Ishikawa (cell line): Measurements from ENCODE around the gene ACCS.

ENCODE experiments used
- CEBPB ChIP-seq: IDR thresholded peaks from 2 replicates; pipeline ENCODE4 v1.6.1; 2012
- CREB1 ChIP-seq: IDR thresholded peaks from 2 replicates; pipeline ENCODE4 v1.6.1; 2012; ENCODE audit warnings: low read depth
- EGR1 ChIP-seq: IDR thresholded peaks from 2 replicates; pipeline ENCODE4 v1.6.1; 2012
- EP300 ChIP-seq: IDR thresholded peaks from 2 replicates; pipeline ENCODE4 v1.6.1; 2012; ENCODE audit warnings: borderline replicate concordance
- FOXM1 ChIP-seq: IDR thresholded peaks from 2 replicates; pipeline ENCODE4 v1.6.1; 2012; ENCODE audit warnings: low read depth, borderline replicate concordance
- NFIC ChIP-seq: IDR thresholded peaks from 2 replicates; pipeline ENCODE4 v1.6.1; 2012
- RAD21 ChIP-seq: IDR thresholded peaks from 2 replicates; pipeline ENCODE4 v1.6.1; 2012; ENCODE audit warnings: low read depth
- TAF1 ChIP-seq: IDR thresholded peaks from 2 replicates; pipeline ENCODE4 v1.6.1; 2012; ENCODE audit warnings: low read depth, mild to moderate bottlenecking
- TCF12 ChIP-seq: IDR thresholded peaks from 2 replicates; pipeline ENCODE4 v1.6.1; 2012; ENCODE audit warnings: low read depth
- TEAD4 ChIP-seq: IDR thresholded peaks from 2 replicates; pipeline ENCODE4 v1.6.1; 2012
- YY1 ChIP-seq: IDR thresholded peaks from 2 replicates; pipeline ENCODE4 v1.6.1; 2012; ENCODE audit warnings: low read depth
- ZBTB7A ChIP-seq: IDR thresholded peaks from 2 replicates; pipeline ENCODE4 v1.6.1; 2012; ENCODE audit warnings: low read depth
- TF ChIP-seq, protein P1 (sequence below): IDR thresholded peaks from 2 replicates; pipeline ENCODE4 v1.6.1; 2012; ENCODE audit warnings: low read depth, mild to moderate bottlenecking
- TF ChIP-seq, protein P2 (sequence below): IDR thresholded peaks from 2 replicates; pipeline ENCODE4 v1.6.1; 2012
- TF ChIP-seq, protein P3 (sequence below): IDR thresholded peaks from 2 replicates; pipeline ENCODE4 v1.6.1; 2012

Gene ACCS

DNA sequence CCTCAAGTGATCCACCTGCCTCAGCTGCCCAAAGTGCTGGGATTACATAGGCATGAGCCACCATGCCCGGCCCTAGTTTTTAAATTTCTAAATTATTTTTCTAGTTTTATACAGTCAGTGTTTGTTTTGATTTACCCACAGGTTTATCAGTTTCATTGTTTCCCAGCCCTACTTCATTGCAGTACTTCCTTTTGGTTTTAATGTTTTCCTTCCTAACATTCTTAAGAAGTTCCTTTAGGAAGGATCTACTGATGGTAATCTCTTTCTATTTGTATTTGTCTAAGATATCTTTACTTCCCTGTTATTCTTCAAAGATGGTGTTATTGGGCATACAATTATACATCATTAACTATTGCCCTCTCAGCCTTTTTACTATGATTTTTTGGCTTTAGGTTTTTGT lies 24.5 kb downstream of the ACCS start:
- TF ChIP-seq RAD21 = no peak
- no peak for TF ChIP-seq EGR1
- no peak for TF ChIP-seq TEAD4
- TF ChIP-seq, protein P1, sequence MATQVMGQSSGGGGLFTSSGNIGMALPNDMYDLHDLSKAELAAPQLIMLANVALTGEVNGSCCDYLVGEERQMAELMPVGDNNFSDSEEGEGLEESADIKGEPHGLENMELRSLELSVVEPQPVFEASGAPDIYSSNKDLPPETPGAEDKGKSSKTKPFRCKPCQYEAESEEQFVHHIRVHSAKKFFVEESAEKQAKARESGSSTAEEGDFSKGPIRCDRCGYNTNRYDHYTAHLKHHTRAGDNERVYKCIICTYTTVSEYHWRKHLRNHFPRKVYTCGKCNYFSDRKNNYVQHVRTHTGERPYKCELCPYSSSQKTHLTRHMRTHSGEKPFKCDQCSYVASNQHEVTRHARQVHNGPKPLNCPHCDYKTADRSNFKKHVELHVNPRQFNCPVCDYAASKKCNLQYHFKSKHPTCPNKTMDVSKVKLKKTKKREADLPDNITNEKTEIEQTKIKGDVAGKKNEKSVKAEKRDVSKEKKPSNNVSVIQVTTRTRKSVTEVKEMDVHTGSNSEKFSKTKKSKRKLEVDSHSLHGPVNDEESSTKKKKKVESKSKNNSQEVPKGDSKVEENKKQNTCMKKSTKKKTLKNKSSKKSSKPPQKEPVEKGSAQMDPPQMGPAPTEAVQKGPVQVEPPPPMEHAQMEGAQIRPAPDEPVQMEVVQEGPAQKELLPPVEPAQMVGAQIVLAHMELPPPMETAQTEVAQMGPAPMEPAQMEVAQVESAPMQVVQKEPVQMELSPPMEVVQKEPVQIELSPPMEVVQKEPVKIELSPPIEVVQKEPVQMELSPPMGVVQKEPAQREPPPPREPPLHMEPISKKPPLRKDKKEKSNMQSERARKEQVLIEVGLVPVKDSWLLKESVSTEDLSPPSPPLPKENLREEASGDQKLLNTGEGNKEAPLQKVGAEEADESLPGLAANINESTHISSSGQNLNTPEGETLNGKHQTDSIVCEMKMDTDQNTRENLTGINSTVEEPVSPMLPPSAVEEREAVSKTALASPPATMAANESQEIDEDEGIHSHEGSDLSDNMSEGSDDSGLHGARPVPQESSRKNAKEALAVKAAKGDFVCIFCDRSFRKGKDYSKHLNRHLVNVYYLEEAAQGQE = no peak
- TF ChIP-seq TCF12 = no peak
- no peak for TF ChIP-seq CEBPB
- TF ChIP-seq, protein P2, sequence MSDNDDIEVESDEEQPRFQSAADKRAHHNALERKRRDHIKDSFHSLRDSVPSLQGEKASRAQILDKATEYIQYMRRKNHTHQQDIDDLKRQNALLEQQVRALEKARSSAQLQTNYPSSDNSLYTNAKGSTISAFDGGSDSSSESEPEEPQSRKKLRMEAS = no peak
- no peak for TF ChIP-seq FOXM1
- no peak for TF ChIP-seq NFIC
- TF ChIP-seq TAF1 = no peak
- no peak for TF ChIP-seq EP300
- TF ChIP-seq, protein P3, sequence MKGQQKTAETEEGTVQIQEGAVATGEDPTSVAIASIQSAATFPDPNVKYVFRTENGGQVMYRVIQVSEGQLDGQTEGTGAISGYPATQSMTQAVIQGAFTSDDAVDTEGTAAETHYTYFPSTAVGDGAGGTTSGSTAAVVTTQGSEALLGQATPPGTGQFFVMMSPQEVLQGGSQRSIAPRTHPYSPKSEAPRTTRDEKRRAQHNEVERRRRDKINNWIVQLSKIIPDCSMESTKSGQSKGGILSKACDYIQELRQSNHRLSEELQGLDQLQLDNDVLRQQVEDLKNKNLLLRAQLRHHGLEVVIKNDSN = no peak
- no peak for TF ChIP-seq CREB1
- no peak for TF ChIP-seq ZBTB7A
- no peak for TF ChIP-seq YY1

DNA sequence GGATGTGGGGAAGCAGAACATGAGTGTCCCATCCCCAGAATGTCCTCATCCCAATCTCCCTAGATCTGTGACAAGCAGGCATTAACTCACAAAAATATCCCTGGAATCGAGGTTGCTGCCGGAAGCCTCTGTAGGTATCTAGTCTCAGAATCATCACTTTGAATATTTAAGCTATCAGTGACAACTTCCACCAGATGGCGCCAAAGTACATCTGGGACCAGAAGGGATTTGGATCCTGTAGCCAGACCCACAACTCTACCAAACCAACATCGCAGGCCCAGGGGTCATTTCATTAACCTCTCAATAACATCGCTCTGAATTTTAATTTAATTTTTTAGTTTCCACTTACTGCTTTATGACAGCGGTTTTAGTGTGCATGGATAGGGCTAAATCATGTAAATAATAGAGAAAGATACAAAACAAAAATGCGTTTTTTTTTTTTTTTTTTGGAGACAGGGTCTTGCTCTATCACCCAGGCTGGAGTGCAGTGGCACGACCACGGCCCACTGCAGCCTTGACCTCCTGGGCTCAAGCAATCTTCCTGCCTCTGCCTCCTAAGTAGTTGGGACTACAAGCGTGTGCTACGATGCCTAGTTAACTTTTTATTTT lies 28.3 kb downstream of the ACCS start:
- TF ChIP-seq, protein P2 = no peak
- TF ChIP-seq RAD21 = peak; percentile 62

DNA sequence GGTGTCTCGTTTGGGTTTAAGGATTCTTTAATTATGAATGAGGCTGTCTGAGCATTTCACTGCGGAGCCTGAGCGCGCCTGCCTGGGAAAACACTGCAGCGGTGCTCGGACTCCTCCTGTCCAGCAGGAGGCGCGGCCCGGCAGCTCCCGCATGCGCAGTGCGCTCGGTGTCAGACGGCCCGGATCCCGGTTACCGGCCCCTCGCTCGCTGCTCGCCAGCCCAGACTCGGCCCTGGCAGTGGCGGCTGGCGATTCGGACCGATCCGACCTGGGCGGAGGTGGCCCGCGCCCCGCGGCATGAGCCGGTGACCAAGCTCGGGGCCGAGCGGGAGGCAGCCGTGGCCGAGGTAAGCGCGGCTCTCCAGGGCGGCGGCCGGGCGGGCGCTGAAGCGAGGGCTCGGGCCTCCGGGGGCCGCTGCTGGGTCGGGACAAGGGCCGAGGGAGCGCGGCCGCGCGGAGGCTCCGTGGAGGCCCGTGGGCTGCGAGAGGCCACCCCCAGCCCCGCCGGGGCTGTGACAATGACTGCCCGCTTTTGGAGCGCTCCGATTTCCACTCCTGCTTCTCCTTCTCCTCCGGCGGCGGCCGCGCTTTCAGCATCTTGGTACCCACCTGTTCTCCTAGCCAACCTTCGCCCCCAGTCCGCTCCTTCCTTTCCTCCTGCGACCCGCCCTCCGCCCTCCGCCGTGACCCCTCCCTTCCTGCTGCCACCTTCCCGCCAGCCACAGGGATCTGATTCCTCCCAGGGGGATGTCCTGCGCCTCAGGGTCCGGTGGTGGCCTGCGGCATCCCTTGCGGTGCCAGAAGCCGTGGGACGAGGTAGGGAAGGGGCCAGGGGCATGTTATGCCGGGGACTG lies 29.7 kb downstream of the ACCS start, which contains the start of gene EXT2:
Gene EXT2, plus strand, starts transcription at position 173 of the 854 bp plus-strand sequence. CDS start 12,035 bp downstream, outside the sequence.
- TF ChIP-seq TAF1 (peak; percentile 68), NFIC (no peak)

DNA sequence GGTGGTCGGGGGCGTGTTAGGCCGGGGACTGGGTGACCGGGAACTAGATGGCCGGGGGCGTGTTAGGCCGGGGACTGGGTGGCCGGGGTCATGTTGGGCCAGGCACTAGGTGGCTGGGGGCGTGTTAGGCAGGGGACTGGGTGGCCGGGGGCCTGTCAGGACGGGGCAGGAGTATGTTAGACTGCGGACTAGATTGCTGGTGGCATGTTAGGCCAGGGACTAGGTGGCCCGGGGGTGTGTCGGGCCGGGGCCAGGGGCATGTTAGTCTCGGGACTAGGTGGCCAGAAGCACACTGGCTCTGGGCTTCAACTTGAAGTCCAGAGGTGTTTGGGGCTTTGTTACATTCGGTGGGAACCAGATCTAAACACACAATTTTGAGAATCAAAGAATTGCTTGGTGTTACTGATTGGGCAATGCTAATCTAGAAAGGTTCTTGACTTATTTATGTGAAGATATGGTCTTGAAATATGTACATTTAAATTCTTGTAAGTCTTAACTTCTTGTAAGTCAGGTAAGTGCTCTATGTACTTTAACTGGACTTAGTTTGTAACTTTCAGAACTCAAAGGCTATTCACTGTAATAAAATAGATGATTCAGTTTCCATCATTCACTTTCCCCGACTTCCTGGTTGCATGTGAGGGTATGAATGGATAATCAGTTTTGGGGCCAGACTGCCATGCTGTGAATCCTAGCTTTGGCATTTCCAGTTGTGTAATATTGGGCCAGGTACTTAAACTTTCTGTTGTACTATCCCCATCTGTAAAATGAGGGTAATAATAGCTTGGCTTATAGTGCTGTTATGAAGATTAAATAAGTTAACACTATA lies 30.5 kb downstream of the ACCS start:
- TF ChIP-seq EGR1 (no peak), CEBPB (no peak), YY1 (no peak), EP300 (no peak), ZBTB7A (0 out of 2 replicates have a peak, but pooled peaks have one; percentile 67)
- TF ChIP-seq, protein P2 = no peak

DNA sequence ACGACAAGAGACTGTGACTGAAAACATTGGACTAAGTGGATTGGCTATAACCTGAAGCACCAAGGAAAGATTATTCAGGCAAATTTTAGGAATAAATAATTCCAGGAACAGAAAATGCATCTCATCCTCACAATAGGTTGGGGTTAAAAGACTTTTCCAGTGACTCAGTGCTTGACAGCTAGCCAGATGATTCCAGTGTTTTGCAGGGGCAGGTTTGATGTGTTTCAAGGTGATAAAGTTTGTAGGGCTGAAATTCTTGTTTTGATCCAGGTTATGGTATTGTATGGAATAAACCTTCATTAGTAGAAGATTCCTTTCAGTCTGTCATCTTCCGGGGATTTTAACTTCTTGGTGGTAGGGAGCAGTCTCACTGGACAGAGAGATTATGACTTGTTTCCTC lies 31.8 kb downstream of the ACCS start:
- TF ChIP-seq TEAD4 (no peak), CEBPB (no peak), ZBTB7A (no peak), RAD21 (no peak), CREB1 (no peak), NFIC (no peak), FOXM1 (no peak), TAF1 (no peak), EGR1 (no peak), YY1 (no peak), EP300 (no peak), TCF12 (no peak)
- TF ChIP-seq, protein P2 = no peak
- TF ChIP-seq, protein P1 = no peak
- TF ChIP-seq, protein P3 = no peak
